Osteoblast (primary cell): ENCODE results near the gene MATR3. TPM values are rescaled to one million over a fixed set of nuclear protein-coding genes. Genes with fewer than 3 reads are reported as not detected.

Source experiments
- DNase-seq: peaks from one replicate; pipeline ENCODE4 v3.0.0; 2011; ENCODE audit warnings: low spot score, mixed read lengths; ENCODE audit not compliant: insufficient read length; ENCODE audit errors: missing footprints
- H2AFZ ChIP-seq: 2 replicates; pipeline ENCODE4 v1.6.0; 2011; ENCODE audit warnings: mild to moderate bottlenecking, low read length
- H3K27ac ChIP-seq: 2 replicates; pipeline ENCODE4 v1.5.1; 2011; ENCODE audit warnings: mild to moderate bottlenecking, low read depth, low read length, moderate library complexity
- H3K27me3 ChIP-seq: 2 replicates; pipeline ENCODE4 v1.6.0; 2012; ENCODE audit warnings: mild to moderate bottlenecking, control low read depth, inconsistent platforms, low read length, moderate library complexity; ENCODE audit not compliant: insufficient read depth
- H3K36me3 ChIP-seq: 2 replicates; pipeline ENCODE4 v1.5.1; 2011; ENCODE audit warnings: mild to moderate bottlenecking, low read length, control low read depth, moderate library complexity; ENCODE audit not compliant: insufficient read depth
- H3K4me1 ChIP-seq: 2 replicates; pipeline ENCODE4 v1.5.1; 2011; ENCODE audit warnings: mild to moderate bottlenecking, low read length, control low read depth, moderate library complexity; ENCODE audit not compliant: insufficient read depth
- H3K4me2 ChIP-seq: 2 replicates; pipeline ENCODE4 v1.6.0; 2011; ENCODE audit warnings: mild to moderate bottlenecking, low read length; ENCODE audit not compliant: insufficient read depth
- H3K4me3 ChIP-seq: fragments of 200-600 bp; sonication (generic); 3 replicates; pipeline ENCODE4 v1.5.1; 2012; ENCODE audit warnings: mild to moderate bottlenecking, low read length, inconsistent platforms; ENCODE audit not compliant: insufficient read depth
- H3K79me2 ChIP-seq: 2 replicates; pipeline ENCODE4 v1.6.0; 2012; ENCODE audit warnings: mild to moderate bottlenecking, low read length, control low read depth, inconsistent platforms; ENCODE audit not compliant: insufficient read depth
- H3K9me3 ChIP-seq: 2 replicates; pipeline ENCODE4 v1.5.1; 2011; ENCODE audit warnings: low read depth, low read length, control low read depth
- H4K20me1 ChIP-seq: 2 replicates; pipeline ENCODE4 v1.6.0; 2012; ENCODE audit warnings: mild to moderate bottlenecking, low read length, control low read depth; ENCODE audit not compliant: insufficient read depth
- total RNA-seq: library from RNA; depleted of rRNA; stranded (reverse); fragments of >200 nt; gene quantifications from 2 replicates; pipeline ENCODE4 v1.2.3, GENCODE V29; 2012
- TF ChIP-seq, protein P1 (sequence below): IDR thresholded peaks from 2 replicates; pipeline ENCODE4 v1.5.1; 2011; ENCODE audit warnings: mild to moderate bottlenecking, low read depth, low read length, moderate library complexity; ENCODE audit errors: extremely low read depth

Gene MATR3
- total RNA-seq, 1 donor = 284 TPM

DNA sequence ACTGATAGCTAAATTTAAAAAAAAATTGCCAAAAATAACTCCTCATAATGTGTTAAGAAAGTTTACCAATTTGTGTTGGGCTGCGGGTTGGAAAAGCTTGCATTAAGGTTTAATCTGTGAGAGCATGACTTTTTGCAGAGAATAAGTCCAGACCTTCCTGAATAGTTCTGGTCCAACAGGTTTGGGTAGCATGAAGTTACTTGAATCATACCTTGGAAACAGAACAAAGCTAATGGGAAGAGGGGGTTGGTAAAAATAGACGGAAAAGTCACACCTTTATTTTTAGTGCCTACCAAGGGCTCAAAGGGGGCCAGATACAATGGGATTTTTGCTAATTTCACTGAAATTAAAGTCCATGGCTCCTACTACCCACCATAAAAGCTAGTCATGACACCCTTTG is 17.1 kb upstream of the MATR3 start:
- Histone ChIP-seq H3K4me2 (peak overlapping the region; percentile 22), H3K9me3 (no peaks in the 10 kb centered on the region), H3K27ac (no peak overlapping the region), H3K27me3 (no peaks in the 10 kb centered on the region), H3K4me3 (no peak overlapping the region), H4K20me1 (peaks cover 8% of the 10 kb centered on the region), H3K79me2 (peaks cover 43% of the 10 kb centered on the region), H2AFZ (no peak overlapping the region), H3K36me3 (peaks cover 50% of the 10 kb centered on the region), H3K4me1 (peaks cover 55% of the 10 kb centered on the region)
- TF ChIP-seq, protein P1, sequence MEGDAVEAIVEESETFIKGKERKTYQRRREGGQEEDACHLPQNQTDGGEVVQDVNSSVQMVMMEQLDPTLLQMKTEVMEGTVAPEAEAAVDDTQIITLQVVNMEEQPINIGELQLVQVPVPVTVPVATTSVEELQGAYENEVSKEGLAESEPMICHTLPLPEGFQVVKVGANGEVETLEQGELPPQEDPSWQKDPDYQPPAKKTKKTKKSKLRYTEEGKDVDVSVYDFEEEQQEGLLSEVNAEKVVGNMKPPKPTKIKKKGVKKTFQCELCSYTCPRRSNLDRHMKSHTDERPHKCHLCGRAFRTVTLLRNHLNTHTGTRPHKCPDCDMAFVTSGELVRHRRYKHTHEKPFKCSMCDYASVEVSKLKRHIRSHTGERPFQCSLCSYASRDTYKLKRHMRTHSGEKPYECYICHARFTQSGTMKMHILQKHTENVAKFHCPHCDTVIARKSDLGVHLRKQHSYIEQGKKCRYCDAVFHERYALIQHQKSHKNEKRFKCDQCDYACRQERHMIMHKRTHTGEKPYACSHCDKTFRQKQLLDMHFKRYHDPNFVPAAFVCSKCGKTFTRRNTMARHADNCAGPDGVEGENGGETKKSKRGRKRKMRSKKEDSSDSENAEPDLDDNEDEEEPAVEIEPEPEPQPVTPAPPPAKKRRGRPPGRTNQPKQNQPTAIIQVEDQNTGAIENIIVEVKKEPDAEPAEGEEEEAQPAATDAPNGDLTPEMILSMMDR = no peak
- DNase-seq = no peak

DNA sequence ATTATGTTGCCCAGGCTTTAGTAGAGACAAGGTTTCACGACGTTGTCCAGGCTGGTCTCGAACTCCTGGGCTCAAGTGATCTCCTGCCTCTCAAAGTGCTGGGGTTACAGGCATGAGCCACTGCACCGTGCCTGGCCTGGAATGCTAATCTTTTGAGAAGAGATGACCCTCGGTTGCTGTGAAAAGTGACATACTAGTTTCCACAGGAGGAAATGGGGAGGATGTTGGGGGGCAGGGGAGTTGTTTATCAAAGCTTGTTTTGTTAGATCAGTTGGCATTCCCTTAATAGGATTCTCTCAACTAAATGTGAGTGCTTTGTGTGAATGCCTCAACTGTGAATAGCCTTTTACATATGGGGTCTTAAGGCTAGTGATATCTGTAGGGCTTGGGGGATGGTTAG is 16.4 kb upstream of the MATR3 start:
- Histone ChIP-seq H3K9me3 (no peaks in the 10 kb centered on the region), H4K20me1 (peaks cover 11% of the 10 kb centered on the region), H3K79me2 (peaks cover 43% of the 10 kb centered on the region), H3K4me2 (no peak overlapping the region), H3K36me3 (peaks cover 57% of the 10 kb centered on the region), H3K27me3 (no peaks in the 10 kb centered on the region), H3K4me1 (peaks cover 57% of the 10 kb centered on the region), H3K27ac (no peak overlapping the region), H3K4me3 (no peak overlapping the region), H2AFZ (no peak overlapping the region)
- DNase-seq = no peak
- TF ChIP-seq, protein P1 = no peak

DNA sequence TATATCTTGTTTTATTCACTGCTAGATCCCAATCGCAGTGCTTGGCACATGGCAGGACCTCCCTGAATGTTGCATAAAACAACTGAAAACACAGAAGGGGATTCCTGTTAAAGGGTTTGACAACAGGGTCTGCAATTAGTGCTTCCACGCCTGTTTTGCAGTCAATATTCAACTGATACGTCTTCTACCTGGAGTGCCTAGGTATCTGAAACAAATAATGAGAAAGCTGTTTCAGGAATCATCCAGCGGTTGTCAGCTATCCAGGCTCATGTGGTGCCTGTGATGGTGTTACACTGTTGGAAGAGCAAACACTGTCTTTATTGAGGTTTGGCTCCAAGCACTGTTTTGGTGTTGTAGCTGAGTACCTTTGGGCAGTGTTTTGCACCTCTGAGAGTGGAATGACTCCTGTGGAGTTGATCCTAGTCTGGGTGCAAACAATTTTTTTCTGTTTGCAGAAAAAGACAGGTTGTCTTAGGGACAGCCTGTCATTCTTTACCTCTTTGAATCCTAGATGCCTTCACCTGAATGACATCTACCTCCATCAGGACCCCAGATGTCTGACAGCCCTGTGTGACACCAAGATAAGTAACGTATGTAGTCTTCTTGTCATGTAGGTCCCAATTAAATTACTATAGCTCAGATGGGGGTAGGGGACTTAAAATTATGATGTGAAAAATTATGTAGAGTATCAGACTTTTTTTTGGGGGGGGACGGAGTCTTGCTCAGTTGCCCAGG is 14.8 kb upstream of the MATR3 start:
- Histone ChIP-seq H3K27ac (no peak overlapping the region), H3K79me2 (peaks cover 41% of the 10 kb centered on the region), H3K36me3 (peaks cover 72% of the 10 kb centered on the region), H3K4me3 (no peak overlapping the region), H3K27me3 (no peaks in the 10 kb centered on the region), H2AFZ (no peak overlapping the region), H4K20me1 (peaks cover 18% of the 10 kb centered on the region), H3K4me1 (peaks cover 42% of the 10 kb centered on the region), H3K9me3 (no peaks in the 10 kb centered on the region), H3K4me2 (no peak overlapping the region)
- DNase-seq = no peak
- TF ChIP-seq, protein P1 = no peak

DNA sequence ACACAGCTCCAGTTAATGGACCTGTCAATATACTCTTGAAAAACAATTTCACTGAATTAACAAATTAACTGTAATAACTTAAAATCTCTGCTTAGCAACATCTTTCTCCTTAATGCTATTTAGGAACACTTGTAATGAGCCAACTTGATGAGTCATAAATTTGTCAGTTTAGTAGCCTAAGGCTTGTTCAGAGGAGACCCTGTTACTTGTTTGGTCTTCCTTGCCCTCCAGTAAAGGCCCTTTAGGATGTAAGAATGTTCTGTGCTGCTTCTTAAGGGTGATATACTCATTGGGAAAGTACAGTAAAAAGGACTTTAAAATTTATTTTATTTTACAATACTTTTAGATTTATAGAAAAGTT is 11.4 kb upstream of the MATR3 start:
- H4K20me1 ChIP-seq = peaks cover 18% of the 10 kb centered on the region
- no peak for DNase-seq
- no peaks in the 10 kb centered on the region for H3K27me3 ChIP-seq
- H3K9me3 ChIP-seq = no peaks in the 10 kb centered on the region
- H3K36me3 ChIP-seq = peaks cover 78% of the 10 kb centered on the region
- peaks cover 18% of the 10 kb centered on the region for H3K4me1 ChIP-seq
- no peak overlapping the region for H3K4me3 ChIP-seq
- peaks cover 13% of the 10 kb centered on the region for H3K79me2 ChIP-seq
- H3K4me2 ChIP-seq = no peak overlapping the region
- H3K27ac ChIP-seq = peak overlapping the region; percentile 46
- TF ChIP-seq, protein P1 = no peak
- no peak overlapping the region for H2AFZ ChIP-seq
